HepG2 (cell line): ENCODE data around the gene PRSS8. TPM values are rescaled to one million over a fixed set of nuclear protein-coding genes. Genes with fewer than 3 reads are reported as not detected.

ENCODE experiments used
- DR1 ChIP-seq: sonication (generic); formaldehyde crosslinking; IDR thresholded peaks from 2 replicates; pipeline ENCODE4 v1.8.0; 2021; ENCODE audit warnings: mild to moderate bottlenecking, missing genetic modification reagents, inconsistent platforms
- EP300 ChIP-seq, 3 experiments: sonication (generic) in 1 of 3; formaldehyde crosslinking in 1 of 3; IDR thresholded peaks; 2 replicates each; pipeline versions ENCODE4 v1.5.1 to v1.6.1; 2011 to 2020; ENCODE audit warnings: low read depth in 2 of 3, low read length in 2 of 3, borderline replicate concordance in 1 of 3, improper control_type of control experiment in 1 of 3, mild to moderate bottlenecking in 1 of 3, missing genetic modification reagents in 1 of 3, moderate library complexity in 1 of 3
- GLI4 ChIP-seq: sonication (generic); formaldehyde crosslinking; IDR thresholded peaks from 2 replicates; pipeline ENCODE4 v1.5.1; 2020; ENCODE audit warnings: missing genetic modification reagents, mild to moderate bottlenecking, moderate library complexity, borderline replicate concordance
- HDAC1 ChIP-seq: sonication (generic); formaldehyde crosslinking; IDR thresholded peaks from 2 replicates; pipeline ENCODE4 v1.5.1; 2020; ENCODE audit warnings: mild to moderate bottlenecking, missing genetic modification reagents
- KLF15 ChIP-seq: sonication (generic); formaldehyde crosslinking; IDR thresholded peaks from 2 replicates; pipeline ENCODE4 v1.8.1; 2023; ENCODE audit warnings: borderline replicate concordance, mild to moderate bottlenecking, inconsistent platforms, missing genetic modification reagents, mixed read lengths
- MAFK ChIP-seq, 2 experiments: IDR thresholded peaks in 1 of 2; conservative IDR thresholded peaks in 1 of 2; 2 replicates each; pipeline ENCODE4 v1.6.1; 2011; ENCODE audit warnings: improper control_type of control experiment in 2 of 2, low read length in 2 of 2
- MTA3 ChIP-seq: sonication (generic); formaldehyde crosslinking; IDR thresholded peaks from 2 replicates; pipeline ENCODE4 v1.4.0; 2020; ENCODE audit warnings: missing genetic modification reagents
- NKX3-1 ChIP-seq: sonication (generic); formaldehyde crosslinking; IDR thresholded peaks from 2 replicates; pipeline ENCODE4 v1.5.0; 2020; ENCODE audit warnings: missing genetic modification reagents
- PHF20 ChIP-seq: sonication (generic); formaldehyde crosslinking; IDR thresholded peaks from 2 replicates; pipeline ENCODE4 v1.5.0; 2020; ENCODE audit warnings: mild to moderate bottlenecking, missing genetic modification reagents
- PPARG ChIP-seq: conservative IDR thresholded peaks from 2 replicates; pipeline ENCODE4 v1.6.1; 2016; ENCODE audit warnings: missing biosample characterization, missing genetic modification reagents
- RELA ChIP-seq: sonication (generic); formaldehyde crosslinking; IDR thresholded peaks from 2 replicates; pipeline ENCODE4 v1.4.0; 2020; ENCODE audit warnings: missing genetic modification reagents
- REXO4 ChIP-seq: sonication (generic); formaldehyde crosslinking; IDR thresholded peaks from 2 replicates; pipeline ENCODE4 v1.8.0; 2022; ENCODE audit warnings: missing genetic modification reagents, mild to moderate bottlenecking, borderline replicate concordance
- TBL1XR1 ChIP-seq: fragments of 150-350 bp; IDR thresholded peaks from 2 replicates; pipeline ENCODE4 v1.6.1; 2014; ENCODE audit warnings: borderline replicate concordance, low read length; ENCODE audit not compliant: partially characterized antibody
- ZFX ChIP-seq: sonication (generic); formaldehyde crosslinking; IDR thresholded peaks from 2 replicates; pipeline ENCODE4 v1.4.0; 2020; ENCODE audit warnings: mild to moderate bottlenecking, low read depth, missing genetic modification reagents, moderate library complexity
- ZMYM3 ChIP-seq: sonication (generic); formaldehyde crosslinking; IDR thresholded peaks from 2 replicates; pipeline ENCODE4 v1.5.1; 2020; ENCODE audit warnings: mild to moderate bottlenecking, missing genetic modification reagents
- ZNF235 ChIP-seq: sonication (generic); formaldehyde crosslinking; IDR thresholded peaks from 2 replicates; pipeline ENCODE4 v1.8.1; 2023; ENCODE audit warnings: mild to moderate bottlenecking, missing genetic modification reagents, borderline replicate concordance
- ZNF367 ChIP-seq: sonication (generic); formaldehyde crosslinking; IDR thresholded peaks from 2 replicates; pipeline ENCODE4 v1.4.0; 2020; ENCODE audit warnings: missing genetic modification reagents, borderline replicate concordance
- ZNF501 ChIP-seq: sonication (generic); formaldehyde crosslinking; IDR thresholded peaks from 2 replicates; pipeline ENCODE4 v1.5.1; 2020; ENCODE audit warnings: mild to moderate bottlenecking, moderate library complexity, missing genetic modification reagents
- ZNF660 ChIP-seq: sonication (generic); formaldehyde crosslinking; IDR thresholded peaks from 2 replicates; pipeline ENCODE4 v1.5.1; 2020; ENCODE audit warnings: mild to moderate bottlenecking, low read depth, missing genetic modification reagents, borderline replicate concordance
- ZNF841 ChIP-seq: sonication (generic); formaldehyde crosslinking; IDR thresholded peaks from 2 replicates; pipeline ENCODE4 v1.8.1; 2023; ENCODE audit warnings: missing genetic modification reagents, borderline replicate concordance
- polyA plus RNA-seq, 8 experiments: library from polyadenylated mRNA; depleted of rRNA in 3 of 8; stranded (reverse) in 7 of 8; unstranded in 1 of 8; fragments of >200 nt; fragmentation: Illumina TruSeq in 4 of 8; extraction: Trizol in 4 of 8; gene quantifications; 2 replicates each; pipeline versions ENCODE4 v1.2.1 to v1.2.3, GENCODE V29; 2011 to 2016; ENCODE audit warnings: low read depth in 4 of 8, missing spikeins in 1 of 8, mixed read lengths in 1 of 8; ENCODE audit not compliant: insufficient read depth in 1 of 8
- total RNA-seq, 5 experiments: library from RNA; depleted of rRNA; stranded (reverse); fragments of >200 nt; fragmentation: Illumina TruSeq; extraction: Trizol; gene quantifications; 2 replicates each; pipeline ENCODE4 v1.2.3, GENCODE V29; 2016; ENCODE audit warnings: low read depth in 1 of 5
- TF ChIP-seq, protein P1 (sequence below): sonication (generic); formaldehyde crosslinking; IDR thresholded peaks from 2 replicates; pipeline ENCODE4 v1.4.0; 2020; ENCODE audit warnings: mild to moderate bottlenecking, missing genetic modification reagents
- TF ChIP-seq, protein P2 (sequence below): sonication (generic); formaldehyde crosslinking; IDR thresholded peaks from 2 replicates; pipeline ENCODE4 v1.4.0; 2020; ENCODE audit warnings: missing genetic modification reagents
- TF ChIP-seq, protein P3 (sequence below): sonication (generic); formaldehyde crosslinking; IDR thresholded peaks from 2 replicates; pipeline ENCODE4 v1.4.0; 2020; ENCODE audit warnings: mild to moderate bottlenecking, missing genetic modification reagents

PRSS8 gene
- total and polyA plus RNA-seq, 2 of the 13 experiments (the other 11 are each of a cell fraction or from before 2014, with no cell fraction given), result 2.6 to 7.2 TPM

DNA sequence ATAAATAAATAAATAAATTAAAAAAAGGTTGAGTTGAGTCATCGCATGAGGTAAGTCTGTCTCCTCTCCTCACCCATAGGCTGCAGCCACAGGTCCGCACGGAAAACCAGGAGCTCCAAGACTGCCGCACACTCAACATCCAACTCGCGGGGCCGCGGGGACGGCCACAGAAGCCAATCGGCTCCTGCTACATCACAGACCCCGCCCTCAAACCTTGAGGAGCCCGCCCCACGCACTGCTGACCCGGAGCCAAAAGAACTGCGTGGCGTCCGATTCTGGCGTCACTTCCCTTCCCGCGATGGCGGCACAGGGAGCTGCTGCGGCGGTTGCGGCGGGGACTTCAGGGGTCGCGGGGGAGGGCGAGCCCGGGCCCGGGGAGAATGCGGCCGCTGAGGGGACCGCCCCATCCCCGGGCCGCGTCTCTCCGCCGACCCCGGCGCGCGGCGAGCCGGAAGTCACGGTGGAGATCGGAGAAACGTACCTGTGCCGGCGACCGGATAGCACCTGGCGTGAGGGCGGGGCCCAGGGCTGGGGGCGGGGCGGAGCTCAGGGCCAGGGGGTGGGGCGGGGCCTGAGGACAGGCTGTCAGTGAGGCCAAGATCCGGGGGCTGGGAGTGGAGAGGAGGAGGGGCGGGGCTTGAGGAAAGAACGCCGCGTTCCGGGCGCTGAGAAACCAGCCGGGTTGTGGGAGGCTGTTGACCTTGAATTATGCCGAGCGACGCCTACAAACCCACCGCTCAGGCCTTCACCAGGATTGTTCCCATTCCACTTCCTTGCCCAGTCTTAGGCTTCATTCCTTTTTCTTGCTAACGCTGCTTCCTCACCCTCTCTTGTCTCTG lies 17.9 kb downstream of the PRSS8 start, which contains the start of gene KAT8 (continued):
- TF ChIP-seq, protein P1, sequence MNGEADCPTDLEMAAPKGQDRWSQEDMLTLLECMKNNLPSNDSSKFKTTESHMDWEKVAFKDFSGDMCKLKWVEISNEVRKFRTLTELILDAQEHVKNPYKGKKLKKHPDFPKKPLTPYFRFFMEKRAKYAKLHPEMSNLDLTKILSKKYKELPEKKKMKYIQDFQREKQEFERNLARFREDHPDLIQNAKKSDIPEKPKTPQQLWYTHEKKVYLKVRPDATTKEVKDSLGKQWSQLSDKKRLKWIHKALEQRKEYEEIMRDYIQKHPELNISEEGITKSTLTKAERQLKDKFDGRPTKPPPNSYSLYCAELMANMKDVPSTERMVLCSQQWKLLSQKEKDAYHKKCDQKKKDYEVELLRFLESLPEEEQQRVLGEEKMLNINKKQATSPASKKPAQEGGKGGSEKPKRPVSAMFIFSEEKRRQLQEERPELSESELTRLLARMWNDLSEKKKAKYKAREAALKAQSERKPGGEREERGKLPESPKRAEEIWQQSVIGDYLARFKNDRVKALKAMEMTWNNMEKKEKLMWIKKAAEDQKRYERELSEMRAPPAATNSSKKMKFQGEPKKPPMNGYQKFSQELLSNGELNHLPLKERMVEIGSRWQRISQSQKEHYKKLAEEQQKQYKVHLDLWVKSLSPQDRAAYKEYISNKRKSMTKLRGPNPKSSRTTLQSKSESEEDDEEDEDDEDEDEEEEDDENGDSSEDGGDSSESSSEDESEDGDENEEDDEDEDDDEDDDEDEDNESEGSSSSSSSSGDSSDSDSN (CRISPR knock-in tag), result peak; percentile 36; the same call in 1 of the 2 replicates
- TF ChIP-seq NKX3-1 (CRISPR knock-in tag), result no peak
- TF ChIP-seq ZMYM3, result no peak
- 0 out of 4 replicates have a peak, but pooled peaks of 1 of the 2 experiments have one; percentile 8 for TF ChIP-seq EP300 (IDR thresholded peaks at IDR 0.05; ENCODE audit: low read depth in 2 of 2, low read length in 2 of 2)
- TF ChIP-seq EP300 (CRISPR knock-in tag; IDR thresholded peaks at IDR 0.05; ENCODE audit: borderline replicate concordance), result peak; percentile 69
- TF ChIP-seq MAFK (conservative IDR thresholded peaks at IDR 0.05 in 1 of 2, IDR thresholded peaks at IDR 0.05 in 1 of 2; ENCODE audit: low read length in 2 of 2), result no peak
- TF ChIP-seq, protein P2, sequence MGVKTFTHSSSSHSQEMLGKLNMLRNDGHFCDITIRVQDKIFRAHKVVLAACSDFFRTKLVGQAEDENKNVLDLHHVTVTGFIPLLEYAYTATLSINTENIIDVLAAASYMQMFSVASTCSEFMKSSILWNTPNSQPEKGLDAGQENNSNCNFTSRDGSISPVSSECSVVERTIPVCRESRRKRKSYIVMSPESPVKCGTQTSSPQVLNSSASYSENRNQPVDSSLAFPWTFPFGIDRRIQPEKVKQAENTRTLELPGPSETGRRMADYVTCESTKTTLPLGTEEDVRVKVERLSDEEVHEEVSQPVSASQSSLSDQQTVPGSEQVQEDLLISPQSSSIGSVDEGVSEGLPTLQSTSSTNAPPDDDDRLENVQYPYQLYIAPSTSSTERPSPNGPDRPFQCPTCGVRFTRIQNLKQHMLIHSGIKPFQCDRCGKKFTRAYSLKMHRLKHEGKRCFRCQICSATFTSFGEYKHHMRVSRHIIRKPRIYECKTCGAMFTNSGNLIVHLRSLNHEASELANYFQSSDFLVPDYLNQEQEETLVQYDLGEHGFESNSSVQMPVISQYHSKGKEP (CRISPR knock-in tag), result peak; percentile 72; the same call in 1 of the 2 replicates
- no peak; the same call in 1 of the 2 replicates for TF ChIP-seq GLI4 (CRISPR knock-in tag)
- no peak for TF ChIP-seq ZNF660 (CRISPR knock-in tag)
- TF ChIP-seq, protein P3, sequence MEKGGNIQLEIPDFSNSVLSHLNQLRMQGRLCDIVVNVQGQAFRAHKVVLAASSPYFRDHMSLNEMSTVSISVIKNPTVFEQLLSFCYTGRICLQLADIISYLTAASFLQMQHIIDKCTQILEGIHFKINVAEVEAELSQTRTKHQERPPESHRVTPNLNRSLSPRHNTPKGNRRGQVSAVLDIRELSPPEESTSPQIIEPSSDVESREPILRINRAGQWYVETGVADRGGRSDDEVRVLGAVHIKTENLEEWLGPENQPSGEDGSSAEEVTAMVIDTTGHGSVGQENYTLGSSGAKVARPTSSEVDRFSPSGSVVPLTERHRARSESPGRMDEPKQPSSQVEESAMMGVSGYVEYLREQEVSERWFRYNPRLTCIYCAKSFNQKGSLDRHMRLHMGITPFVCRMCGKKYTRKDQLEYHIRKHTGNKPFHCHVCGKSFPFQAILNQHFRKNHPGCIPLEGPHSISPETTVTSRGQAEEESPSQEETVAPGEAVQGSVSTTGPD (CRISPR knock-in tag), result no peak
- peak; percentile 52; the same call in 1 of the 2 replicates for TF ChIP-seq PPARG
- TF ChIP-seq DR1 (CRISPR knock-in tag), result no peak; the same call in 1 of the 2 replicates
- TF ChIP-seq ZNF367 (CRISPR knock-in tag), result no peak
- TF ChIP-seq RELA (CRISPR knock-in tag), result no peak; the same call in 1 of the 2 replicates
- TF ChIP-seq ZNF841, result no peak
- peak; percentile 98 for TF ChIP-seq ZNF501 (CRISPR knock-in tag)
- no peak for TF ChIP-seq REXO4 (CRISPR knock-in tag)
- peak; percentile 73; the same call in 1 of the 2 replicates for TF ChIP-seq ZNF235
- no peak for TF ChIP-seq MTA3 (CRISPR knock-in tag)
- peak; percentile 41 for TF ChIP-seq TBL1XR1
- peak; percentile 94 for TF ChIP-seq PHF20 (CRISPR knock-in tag)
- no peak for TF ChIP-seq KLF15
- TF ChIP-seq ZFX, result peak; percentile 59
- peak; percentile 93 for TF ChIP-seq HDAC1 (CRISPR knock-in tag)
